Loucy (cell line): ENCODE results near the gene PBX1.

ENCODE experiments used
- CTCF ChIP-seq: fragments of 200-600 bp; sonication (generic); conservative IDR thresholded peaks from 2 replicates; pipeline ENCODE4 v1.5.1; 2014; ENCODE audit warnings: mild to moderate bottlenecking, antibody characterized with exemption, low read length
- EZH2phosphoT487 ChIP-seq: fragments of 200-600 bp; IDR thresholded peaks from 2 replicates; pipeline ENCODE4 v1.6.1; 2018; ENCODE audit warnings: antibody characterized with exemption, mild to moderate bottlenecking, moderate library complexity, borderline replicate concordance

GRCh38 chr1:164614316-164614715, 55.3 kb downstream of the PBX1 start:
- TF ChIP-seq EZH2phosphoT487 (no peak), CTCF (no peak)
